ENCODE measurements around the gene TNFRSF9.

DNA sequence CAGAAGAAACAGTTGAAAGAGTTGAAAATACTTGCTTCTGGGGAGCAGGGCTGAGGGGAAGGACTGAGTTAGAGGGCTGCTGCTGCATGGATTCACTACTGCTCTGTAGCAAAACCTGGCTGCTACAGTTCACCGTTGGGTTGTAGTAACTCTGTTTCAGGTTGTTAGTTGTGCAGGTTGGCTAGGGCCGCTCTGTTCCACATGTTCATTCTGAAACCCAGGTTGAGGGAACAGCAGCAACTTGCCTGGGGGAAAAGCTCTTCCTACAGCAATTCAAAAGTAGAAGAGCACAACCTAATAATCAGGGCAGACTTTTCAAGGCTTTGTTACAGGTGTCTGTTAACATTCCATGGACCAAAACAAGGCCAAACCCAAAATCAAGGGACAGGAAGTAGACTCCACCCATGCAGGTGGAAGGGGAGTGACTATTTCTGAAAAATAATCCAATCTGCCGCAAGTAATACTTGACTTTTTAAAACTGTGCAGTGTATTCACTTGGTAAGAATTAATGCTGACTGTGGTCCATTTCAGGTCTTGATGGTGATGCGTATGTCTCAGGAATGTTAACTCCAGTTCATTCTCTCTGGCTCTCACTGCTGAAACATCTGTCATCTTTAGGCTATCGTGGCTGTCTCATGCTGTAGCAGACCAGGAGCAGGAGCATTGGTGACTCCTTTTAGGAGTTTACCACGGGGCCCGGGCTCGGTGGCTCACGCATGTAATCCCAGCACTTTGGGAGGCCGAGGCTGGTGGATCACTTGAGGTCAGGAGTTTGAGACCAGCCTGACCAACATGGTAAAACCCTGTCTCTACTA lies 15.8 kb upstream of the TNFRSF9 start:
- TF ChIP-seq, protein P1, sequence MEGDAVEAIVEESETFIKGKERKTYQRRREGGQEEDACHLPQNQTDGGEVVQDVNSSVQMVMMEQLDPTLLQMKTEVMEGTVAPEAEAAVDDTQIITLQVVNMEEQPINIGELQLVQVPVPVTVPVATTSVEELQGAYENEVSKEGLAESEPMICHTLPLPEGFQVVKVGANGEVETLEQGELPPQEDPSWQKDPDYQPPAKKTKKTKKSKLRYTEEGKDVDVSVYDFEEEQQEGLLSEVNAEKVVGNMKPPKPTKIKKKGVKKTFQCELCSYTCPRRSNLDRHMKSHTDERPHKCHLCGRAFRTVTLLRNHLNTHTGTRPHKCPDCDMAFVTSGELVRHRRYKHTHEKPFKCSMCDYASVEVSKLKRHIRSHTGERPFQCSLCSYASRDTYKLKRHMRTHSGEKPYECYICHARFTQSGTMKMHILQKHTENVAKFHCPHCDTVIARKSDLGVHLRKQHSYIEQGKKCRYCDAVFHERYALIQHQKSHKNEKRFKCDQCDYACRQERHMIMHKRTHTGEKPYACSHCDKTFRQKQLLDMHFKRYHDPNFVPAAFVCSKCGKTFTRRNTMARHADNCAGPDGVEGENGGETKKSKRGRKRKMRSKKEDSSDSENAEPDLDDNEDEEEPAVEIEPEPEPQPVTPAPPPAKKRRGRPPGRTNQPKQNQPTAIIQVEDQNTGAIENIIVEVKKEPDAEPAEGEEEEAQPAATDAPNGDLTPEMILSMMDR (IDR thresholded peaks at IDR 0.05) = no peak
- no peak for TF ChIP-seq POLR2A (IDR thresholded peaks at IDR 0.05)
